Central memory CD8-positive, alpha-beta T cell (primary cell): ENCODE data around the gene CFD.
"Not testable (repeated sequence)": the region's sequence is repeated elsewhere in the genome, so short reads cannot be mapped to it uniquely, and the experiment has no call there.

Source experiments
- ATAC-seq: fragments of 150-1000 bp; cut with Tn5 transposase; replicated peaks from 2 replicates; pipeline ENCODE4 v1.10.0; 2022; ENCODE audit warnings: mild to moderate bottlenecking, moderate FRiP score, moderate number of reproducible peaks; ENCODE audit not compliant: poor library complexity, severe bottlenecking; ENCODE audit errors: extremely low read depth
- DNase-seq, 2 donors: peaks; one replicate each; pipeline ENCODE4 v3.0.0; 2021; ENCODE audit warnings: low spot score in 2 of 2
- H3K27ac Mint-ChIP-seq: one replicate; pipeline ENCODE4 v1.8.0; 2022; ENCODE audit warnings: low read depth, mild to moderate bottlenecking, moderate library complexity, mixed read lengths
- H3K27me3 Mint-ChIP-seq: one replicate; pipeline ENCODE4 v1.8.0; 2022; ENCODE audit warnings: mixed read lengths
- H3K36me3 Mint-ChIP-seq: one replicate; pipeline ENCODE4 v1.8.0; 2022; ENCODE audit warnings: mild to moderate bottlenecking, moderate library complexity, mixed read lengths; ENCODE audit not compliant: insufficient read depth
- H3K4me1 Mint-ChIP-seq: one replicate; pipeline ENCODE4 v1.8.0; 2022; ENCODE audit warnings: mixed read lengths
- H3K4me3 Mint-ChIP-seq: one replicate; pipeline ENCODE4 v1.8.0; 2022; ENCODE audit warnings: mild to moderate bottlenecking, moderate library complexity, mixed read lengths
- H3K9me3 Mint-ChIP-seq: one replicate; pipeline ENCODE4 v1.8.0; 2022; ENCODE audit warnings: mixed read lengths

CFD gene

DNA sequence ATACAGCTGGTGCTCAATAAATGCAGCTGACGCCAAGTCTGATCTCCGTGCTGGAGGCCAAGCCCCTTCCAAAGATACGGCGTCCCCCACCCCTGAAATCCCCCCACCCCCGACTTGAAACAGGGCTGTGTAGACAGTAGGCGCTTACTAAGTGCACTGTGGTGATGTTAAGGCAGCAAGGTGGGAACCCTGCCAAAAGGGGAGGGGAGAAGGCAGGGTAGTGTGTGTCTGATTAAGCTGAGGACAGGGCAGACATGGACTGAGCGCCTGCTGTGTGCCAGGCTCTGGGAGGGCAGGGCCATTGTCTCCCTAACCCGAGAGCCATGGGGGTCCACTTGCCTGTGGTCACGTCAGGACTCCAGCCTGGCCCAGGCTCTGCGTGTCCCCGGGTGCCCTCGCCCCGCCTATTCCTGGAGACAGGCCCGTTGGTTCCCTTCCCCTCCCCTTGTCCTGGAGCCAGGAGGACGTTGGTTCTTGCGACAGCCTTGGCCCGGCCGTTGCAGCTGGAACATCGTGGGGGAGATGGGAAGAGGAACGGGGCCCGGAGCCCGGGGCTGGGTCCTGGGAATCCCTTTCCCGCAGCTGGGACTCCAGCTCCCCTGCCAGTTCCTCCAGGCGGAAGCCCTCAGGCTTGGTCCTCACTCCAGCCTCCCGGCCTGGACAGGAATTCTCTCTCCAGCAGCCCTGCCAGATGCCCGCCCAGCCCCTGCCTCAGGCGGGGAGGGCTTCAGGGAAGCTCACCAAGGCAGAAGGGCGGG, 9.1 kb upstream of the CFD start:
- H3K27me3 Mint-ChIP-seq = peaks cover 46% of the 10 kb centered on the region
- DNase-seq (no peak), ATAC-seq (no peak)
- peaks cover 4% of the 10 kb centered on the region for H3K36me3 Mint-ChIP-seq
- no peaks in the 10 kb centered on the region for H3K9me3 Mint-ChIP-seq
- no peak overlapping the region for H3K4me3 Mint-ChIP-seq
- H3K27ac Mint-ChIP-seq = no peak overlapping the region
- H3K4me1 Mint-ChIP-seq = no peaks in the 10 kb centered on the region

DNA sequence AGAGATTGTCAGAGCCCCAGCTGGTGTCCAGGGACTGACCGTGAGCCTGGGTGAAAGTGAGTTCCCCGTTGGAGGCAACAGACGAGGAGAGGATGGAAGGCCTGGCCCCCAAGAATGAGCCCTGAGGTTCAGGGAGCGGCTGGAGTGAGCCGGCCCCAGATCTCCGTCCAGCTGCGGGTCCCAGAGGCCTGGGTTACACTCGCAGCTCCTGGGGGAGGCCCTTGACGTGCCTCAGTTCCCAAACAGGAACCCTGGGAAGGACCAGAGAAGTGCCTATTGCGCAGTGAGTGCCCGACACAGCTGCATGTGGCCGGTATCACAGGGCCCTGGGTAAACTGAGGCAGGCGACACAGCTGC, 8.5 kb upstream of the CFD start:
- peaks cover 41% of the 10 kb centered on the region for H3K27me3 Mint-ChIP-seq
- no peaks in the 10 kb centered on the region for H3K9me3 Mint-ChIP-seq
- no peak overlapping the region for H3K27ac Mint-ChIP-seq
- no peak for ATAC-seq
- peaks cover 4% of the 10 kb centered on the region for H3K36me3 Mint-ChIP-seq
- H3K4me3 Mint-ChIP-seq = no peak overlapping the region
- H3K4me1 Mint-ChIP-seq = no peaks in the 10 kb centered on the region
- no peak for DNase-seq

DNA sequence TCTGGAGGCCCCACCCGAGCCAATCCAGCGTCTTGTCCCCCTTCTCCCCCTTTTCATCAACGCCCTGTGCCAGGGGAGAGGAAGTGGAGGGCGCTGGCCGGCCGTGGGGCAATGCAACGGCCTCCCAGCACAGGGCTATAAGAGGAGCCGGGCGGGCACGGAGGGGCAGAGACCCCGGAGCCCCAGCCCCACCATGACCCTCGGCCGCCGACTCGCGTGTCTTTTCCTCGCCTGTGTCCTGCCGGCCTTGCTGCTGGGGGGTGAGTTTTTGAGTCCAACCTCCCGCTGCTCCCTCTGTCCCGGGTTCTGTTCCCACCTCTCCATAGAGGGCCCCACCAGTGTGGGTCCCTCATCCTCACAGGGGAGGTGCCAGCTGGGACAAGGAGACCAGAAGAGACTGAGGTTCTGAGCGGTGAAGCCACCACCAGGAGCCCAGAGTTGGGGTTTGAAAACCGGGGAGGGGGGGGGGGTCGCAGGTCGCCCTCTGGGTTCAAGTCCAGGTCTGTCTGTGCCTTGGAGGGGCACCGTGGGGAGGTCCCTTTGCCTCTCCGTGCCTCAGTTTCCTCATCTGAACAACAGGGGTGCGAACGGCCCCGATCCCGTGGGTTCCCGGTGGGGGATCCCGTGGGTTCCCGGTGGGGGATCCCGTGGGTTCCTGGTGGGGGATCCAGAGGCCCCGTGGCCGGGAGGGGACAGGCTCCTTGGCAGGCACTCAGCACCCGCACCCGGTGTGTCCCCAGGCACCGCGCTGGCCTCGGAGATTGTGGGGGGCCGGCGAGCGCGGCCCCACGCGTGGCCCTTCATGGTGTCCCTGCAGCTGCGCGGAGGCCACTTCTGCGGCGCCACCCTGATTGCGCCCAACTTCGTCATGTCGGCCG, 7.1 kb upstream of the CFD start, which contains the start of gene ELANE:
Gene ELANE, plus strand, starts transcription at position 168 of the 878 bp plus-strand sequence. Its CDS starts 26 bp downstream, at position 194.
- H3K27ac Mint-ChIP-seq = no peak within 1 kb of the TSS

DNA sequence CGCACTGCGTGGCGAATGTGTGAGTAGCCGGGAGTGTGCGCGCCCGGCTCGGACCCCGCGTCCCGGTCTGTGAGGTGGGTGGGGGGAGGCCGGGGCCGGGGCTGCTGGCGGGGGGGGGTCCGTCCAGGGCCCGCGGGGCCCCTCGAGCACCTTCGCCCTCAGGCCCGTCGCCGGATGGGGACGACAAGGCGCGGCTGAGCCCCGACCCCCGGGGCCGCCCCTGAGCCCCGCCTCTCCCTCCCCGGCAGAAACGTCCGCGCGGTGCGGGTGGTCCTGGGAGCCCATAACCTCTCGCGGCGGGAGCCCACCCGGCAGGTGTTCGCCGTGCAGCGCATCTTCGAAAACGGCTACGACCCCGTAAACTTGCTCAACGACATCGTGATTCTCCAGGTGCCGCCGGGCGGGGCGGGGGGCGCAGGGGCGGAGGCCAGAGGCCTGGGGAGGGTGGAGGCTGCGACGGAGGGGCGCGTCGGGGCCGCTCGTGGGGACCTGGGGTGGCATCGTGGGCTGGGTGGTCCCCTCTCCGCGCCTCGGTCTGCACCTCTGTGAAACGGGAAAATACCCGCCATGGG, 6.4 kb upstream of the CFD start:
- DNase-seq (no peak), ATAC-seq (no peak)
- Mint-ChIP-seq H3K27me3 (peaks cover 22% of the 10 kb centered on the region), H3K27ac (no peak overlapping the region), H3K4me1 (no peaks in the 10 kb centered on the region), H3K36me3 (peaks cover 3% of the 10 kb centered on the region), H3K9me3 (no peaks in the 10 kb centered on the region), H3K4me3 (no peak overlapping the region)

More for the DNA sequence above, 7.1 kb upstream of the CFD start, which contains the start of gene ELANE:
- Mint-ChIP-seq H3K4me1 (no peaks in the 10 kb centered on the region), H3K36me3 (peaks cover 4% of the 10 kb centered on the region), H3K27me3 (peaks cover 26% of the 10 kb centered on the region), H3K4me3 (no peak within 1 kb of the TSS), H3K9me3 (no peaks in the 10 kb centered on the region)
- ATAC-seq = no peak
- DNase-seq = no peak

DNA sequence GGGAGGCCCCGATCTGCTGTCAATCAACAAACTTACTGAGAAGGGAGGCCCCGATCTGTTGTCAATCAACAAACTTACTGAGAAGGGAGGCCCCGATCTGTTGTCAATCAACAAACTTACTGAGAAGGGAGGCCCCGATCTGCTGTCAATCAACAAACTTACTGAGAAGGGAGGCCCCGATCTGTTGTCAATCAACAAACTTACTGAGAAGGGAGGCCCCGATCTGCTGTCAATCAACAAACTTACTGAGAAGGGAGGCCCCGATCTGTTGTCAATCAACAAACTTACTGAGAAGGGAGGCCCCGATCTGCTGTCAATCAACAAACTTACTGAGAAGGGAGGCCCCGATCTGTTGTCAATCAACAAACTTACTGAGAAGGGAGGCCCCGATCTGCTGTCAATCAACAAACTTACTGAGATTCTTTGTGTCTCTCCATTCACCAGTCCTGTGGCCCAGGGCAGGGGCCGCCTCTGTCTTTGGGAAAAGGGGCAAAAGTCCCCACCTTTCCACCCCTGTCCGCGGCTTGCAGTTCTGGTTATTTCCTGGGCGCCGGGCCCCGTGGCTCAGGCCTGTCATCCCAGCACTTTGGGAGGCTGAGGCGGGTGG, 5.7 kb upstream of the CFD start:
- DNase-seq, H3K4me1 Mint-ChIP-seq, H3K27ac Mint-ChIP-seq, H3K9me3 Mint-ChIP-seq, H3K4me3 Mint-ChIP-seq, ATAC-seq, H3K36me3 Mint-ChIP-seq: not testable (repeated sequence)
- H3K27me3 Mint-ChIP-seq = peaks cover 22% of the 10 kb centered on the region

DNA sequence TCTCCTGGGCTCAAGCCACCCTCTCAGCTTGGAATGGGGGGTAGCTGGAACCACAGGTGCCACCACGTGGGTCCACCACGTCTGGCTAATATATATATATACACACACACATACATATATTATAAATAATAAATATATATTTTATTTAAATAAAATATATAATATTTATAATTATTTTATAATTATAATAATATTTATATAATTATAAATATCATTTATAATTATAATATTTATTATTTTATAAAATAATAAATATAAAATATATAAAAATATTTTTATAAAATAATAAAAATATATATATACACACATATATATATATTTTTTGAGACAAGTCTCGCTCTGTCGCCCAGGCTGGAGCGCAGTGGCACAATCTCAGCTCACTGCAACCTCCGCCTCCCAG, 4.9 kb upstream of the CFD start:
- Mint-ChIP-seq H3K27ac (no peak overlapping the region), H3K9me3 (no peaks in the 10 kb centered on the region), H3K4me3 (no peak overlapping the region), H3K27me3 (peaks cover 18% of the 10 kb centered on the region), H3K4me1 (no peaks in the 10 kb centered on the region), H3K36me3 (peaks cover 2% of the 10 kb centered on the region)
- no peak for ATAC-seq
- DNase-seq = no peak

DNA sequence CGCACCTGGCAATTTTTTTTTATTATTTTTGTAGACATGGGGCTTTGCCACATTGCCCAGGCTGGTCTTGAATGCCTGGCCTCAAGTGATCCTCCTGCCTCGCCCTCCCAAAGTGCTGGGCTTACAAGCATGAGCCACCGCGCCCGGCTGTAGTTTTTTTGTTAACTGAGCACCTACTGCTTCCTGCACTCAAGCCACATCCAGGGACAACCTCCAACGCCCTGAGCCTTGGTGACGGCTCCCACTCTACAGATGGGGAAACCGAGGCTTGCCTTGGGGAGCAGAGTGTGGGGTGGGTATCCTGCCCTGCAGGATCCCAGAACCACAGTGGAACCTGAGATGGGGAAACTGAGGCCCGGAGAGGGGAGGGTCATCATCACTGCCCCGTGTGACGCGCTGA, 4.3 kb upstream of the CFD start:
- Mint-ChIP-seq H3K4me1 (no peaks in the 10 kb centered on the region), H3K36me3 (peaks cover 2% of the 10 kb centered on the region), H3K27me3 (peaks cover 13% of the 10 kb centered on the region), H3K9me3 (no peaks in the 10 kb centered on the region), H3K27ac (no peak overlapping the region), H3K4me3 (no peak overlapping the region)
- DNase-seq (no peak), ATAC-seq (no peak)

DNA sequence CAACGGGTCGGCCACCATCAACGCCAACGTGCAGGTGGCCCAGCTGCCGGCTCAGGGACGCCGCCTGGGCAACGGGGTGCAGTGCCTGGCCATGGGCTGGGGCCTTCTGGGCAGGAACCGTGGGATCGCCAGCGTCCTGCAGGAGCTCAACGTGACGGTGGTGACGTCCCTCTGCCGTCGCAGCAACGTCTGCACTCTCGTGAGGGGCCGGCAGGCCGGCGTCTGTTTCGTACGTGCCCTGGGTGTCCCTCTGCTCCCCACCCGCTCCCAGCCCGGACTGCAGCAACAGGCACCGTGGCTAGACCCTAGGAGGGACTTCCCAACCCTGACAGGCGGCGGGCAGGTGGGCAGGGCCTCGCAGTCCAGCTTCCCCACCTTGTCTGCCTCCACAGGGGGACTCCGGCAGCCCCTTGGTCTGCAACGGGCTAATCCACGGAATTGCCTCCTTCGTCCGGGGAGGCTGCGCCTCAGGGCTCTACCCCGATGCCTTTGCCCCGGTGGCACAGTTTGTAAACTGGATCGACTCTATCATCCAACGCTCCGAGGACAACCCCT, 3.8 kb upstream of the CFD start:
- Mint-ChIP-seq H3K9me3 (no peaks in the 10 kb centered on the region), H3K36me3 (peaks cover 4% of the 10 kb centered on the region), H3K4me3 (no peak overlapping the region), H3K27me3 (peaks cover 13% of the 10 kb centered on the region), H3K27ac (no peak overlapping the region), H3K4me1 (no peaks in the 10 kb centered on the region)
- no peak for ATAC-seq
- no peak for DNase-seq

DNA sequence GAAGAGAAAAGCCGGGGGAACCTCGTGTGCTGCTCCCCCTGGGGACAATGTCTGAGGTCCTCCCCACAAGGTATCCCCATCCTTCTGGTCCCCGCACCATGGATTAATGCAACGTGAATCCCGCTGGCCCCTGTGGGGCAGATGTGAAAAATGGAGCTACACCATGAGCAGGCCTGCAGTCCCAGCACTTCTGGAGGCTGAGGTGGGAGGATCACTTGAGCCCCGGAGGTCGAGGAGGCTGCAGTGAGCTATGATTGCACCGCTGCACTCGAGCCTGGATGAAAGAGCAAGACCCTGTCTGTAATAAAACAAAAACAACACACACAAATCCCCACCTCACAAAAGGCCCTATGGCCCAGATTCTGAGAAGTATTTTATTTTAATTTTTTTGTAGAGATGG, 1.2 kb upstream of the CFD start:
- Mint-ChIP-seq H3K27me3 (peaks cover 13% of the 10 kb centered on the region), H3K27ac (no peak overlapping the region), H3K4me3 (no peak overlapping the region), H3K9me3 (no peaks in the 10 kb centered on the region), H3K4me1 (peaks cover 10% of the 10 kb centered on the region), H3K36me3 (peaks cover 8% of the 10 kb centered on the region)
- DNase-seq = no peak
- ATAC-seq = no peak

DNA sequence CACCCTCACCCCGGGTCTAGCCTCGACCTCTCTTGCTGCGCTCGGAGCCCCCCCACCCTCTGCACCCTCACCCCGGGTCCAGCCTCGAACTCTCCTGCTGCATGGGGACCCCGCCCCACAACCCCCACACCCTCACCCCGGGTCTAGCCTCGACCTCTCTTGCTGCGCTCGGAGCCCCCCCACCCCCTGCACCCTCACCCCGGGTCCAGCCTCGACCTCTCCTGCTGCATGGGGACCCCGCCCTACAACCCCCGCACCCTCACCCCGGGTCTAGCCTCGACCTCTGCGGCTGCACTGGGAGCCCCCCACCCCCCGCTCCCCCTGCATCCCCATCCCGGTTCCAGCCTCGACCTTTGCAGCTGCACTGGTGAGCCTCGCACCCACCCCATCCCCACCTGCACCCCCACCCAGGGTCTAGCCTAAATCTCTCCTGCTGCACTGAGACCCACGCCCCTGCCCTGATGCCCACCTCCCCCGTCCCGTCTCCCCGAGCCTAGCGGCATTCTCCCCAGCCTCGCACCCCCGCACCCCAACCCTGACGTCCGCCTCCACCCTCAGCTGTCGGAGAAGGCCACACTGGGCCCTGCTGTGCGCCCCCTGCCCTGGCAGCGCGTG, 1.8 kb downstream of the CFD start:
- Mint-ChIP-seq H3K27ac (no peak overlapping the region), H3K4me1 (peaks cover 10% of the 10 kb centered on the region), H3K9me3 (no peaks in the 10 kb centered on the region), H3K4me3 (peak overlapping the region; percentile 20), H3K36me3 (peaks cover 9% of the 10 kb centered on the region), H3K27me3 (peaks cover 13% of the 10 kb centered on the region)
- DNase-seq (no peak), ATAC-seq (no peak)

DNA sequence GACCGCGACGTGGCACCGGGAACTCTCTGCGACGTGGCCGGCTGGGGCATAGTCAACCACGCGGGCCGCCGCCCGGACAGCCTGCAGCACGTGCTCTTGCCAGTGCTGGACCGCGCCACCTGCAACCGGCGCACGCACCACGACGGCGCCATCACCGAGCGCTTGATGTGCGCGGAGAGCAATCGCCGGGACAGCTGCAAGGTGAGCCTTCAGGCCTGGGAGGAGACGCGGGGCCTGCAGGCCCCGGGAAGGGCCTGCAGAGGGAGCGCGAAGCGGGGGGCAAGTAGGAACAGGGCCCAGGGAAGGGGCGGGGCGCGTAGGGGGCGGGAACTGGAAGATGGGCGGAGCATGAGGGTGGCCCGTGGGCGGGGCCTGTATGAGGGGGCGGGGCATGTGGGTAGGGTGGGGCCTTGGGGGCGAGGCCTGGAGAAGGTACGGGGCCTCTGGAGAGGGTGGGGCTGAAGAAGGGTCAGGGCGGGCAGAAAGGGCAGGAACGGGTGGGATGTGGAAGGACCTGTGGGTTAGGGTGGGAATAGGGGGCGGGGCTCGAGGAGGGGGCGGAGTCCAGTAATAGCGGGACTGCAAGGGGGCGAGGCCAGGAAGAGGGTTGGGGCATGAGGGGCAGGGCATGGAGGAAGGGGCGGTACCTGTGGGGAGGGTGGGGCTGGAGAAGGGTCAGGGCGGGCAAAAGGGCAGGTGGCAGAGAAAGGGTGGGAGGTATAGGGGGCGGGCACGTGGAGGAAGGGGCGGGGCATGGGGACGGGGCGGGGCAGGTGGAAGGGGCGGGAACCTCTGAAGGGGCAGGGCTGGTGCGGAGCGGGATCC, 2.5 kb downstream of the CFD start:
- Mint-ChIP-seq H3K27me3 (peaks cover 13% of the 10 kb centered on the region), H3K4me3 (peak overlapping the region; percentile 74), H3K4me1 (peaks cover 10% of the 10 kb centered on the region), H3K36me3 (peaks cover 10% of the 10 kb centered on the region), H3K27ac (peak overlapping the region; percentile 84), H3K9me3 (no peaks in the 10 kb centered on the region)
- ATAC-seq = peak; percentile 35
- DNase-seq = peak in 1 of 2 donors; percentile 49
